ENCODE results near the gene SORCS1.

Gene SORCS1

DNA sequence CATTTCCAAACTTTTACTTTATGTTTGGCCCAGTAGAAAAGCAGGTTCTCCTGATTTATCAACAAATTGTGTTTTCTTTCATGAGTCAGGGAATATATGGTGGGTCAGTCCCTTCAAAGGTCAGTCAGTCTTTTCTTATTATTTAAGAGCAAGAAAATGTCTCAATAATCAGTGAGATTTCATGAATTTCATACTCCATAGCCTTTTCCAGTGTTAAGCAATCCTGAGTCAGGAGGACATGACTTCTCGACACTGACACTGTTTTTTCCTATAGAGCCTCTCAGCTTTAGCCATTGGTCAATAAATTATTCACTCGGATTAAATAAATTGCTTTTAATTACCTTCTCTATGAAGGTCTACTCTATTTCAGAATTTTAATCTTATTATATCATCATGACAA lies 334.5 kb downstream of the SORCS1 start:
- no peak for DNase-seq (ENCODE audit: low read depth)

DNA sequence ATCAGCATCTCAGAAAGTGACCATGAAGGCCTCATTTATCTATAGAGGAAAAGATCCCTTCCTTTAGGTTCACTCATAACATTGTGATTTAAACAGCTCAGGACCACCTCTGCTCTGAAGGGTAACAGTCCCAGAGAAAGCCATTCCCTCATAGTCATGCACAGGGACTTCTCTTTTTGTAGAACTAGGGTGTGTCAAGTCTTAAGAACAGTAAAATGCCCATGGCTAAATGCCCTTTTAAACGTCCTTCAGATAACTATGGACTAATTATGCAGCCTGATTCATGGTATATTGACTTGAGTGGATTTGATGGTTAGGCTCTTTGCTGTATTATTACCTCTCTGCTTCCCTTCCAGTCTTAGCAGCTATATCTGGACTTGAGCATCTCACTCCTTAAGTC lies 337.8 kb downstream of the SORCS1 start:
- DNase-seq (ENCODE audit: low read depth): no peak
- no peak overlapping the region for H3K4me3 ChIP-seq (ENCODE audit: low read length)
- TF ChIP-seq, protein P1, sequence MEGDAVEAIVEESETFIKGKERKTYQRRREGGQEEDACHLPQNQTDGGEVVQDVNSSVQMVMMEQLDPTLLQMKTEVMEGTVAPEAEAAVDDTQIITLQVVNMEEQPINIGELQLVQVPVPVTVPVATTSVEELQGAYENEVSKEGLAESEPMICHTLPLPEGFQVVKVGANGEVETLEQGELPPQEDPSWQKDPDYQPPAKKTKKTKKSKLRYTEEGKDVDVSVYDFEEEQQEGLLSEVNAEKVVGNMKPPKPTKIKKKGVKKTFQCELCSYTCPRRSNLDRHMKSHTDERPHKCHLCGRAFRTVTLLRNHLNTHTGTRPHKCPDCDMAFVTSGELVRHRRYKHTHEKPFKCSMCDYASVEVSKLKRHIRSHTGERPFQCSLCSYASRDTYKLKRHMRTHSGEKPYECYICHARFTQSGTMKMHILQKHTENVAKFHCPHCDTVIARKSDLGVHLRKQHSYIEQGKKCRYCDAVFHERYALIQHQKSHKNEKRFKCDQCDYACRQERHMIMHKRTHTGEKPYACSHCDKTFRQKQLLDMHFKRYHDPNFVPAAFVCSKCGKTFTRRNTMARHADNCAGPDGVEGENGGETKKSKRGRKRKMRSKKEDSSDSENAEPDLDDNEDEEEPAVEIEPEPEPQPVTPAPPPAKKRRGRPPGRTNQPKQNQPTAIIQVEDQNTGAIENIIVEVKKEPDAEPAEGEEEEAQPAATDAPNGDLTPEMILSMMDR (conservative IDR thresholded peaks at IDR 0.05; ENCODE audit: low read depth, low read length): no peak

More for the DNA sequence above, 334.5 kb downstream of the SORCS1 start:
- H3K4me3 ChIP-seq (ENCODE audit: low read length): no peak overlapping the region
- TF ChIP-seq, protein P1 (conservative IDR thresholded peaks at IDR 0.05; ENCODE audit: low read depth, low read length): no peak

DNA sequence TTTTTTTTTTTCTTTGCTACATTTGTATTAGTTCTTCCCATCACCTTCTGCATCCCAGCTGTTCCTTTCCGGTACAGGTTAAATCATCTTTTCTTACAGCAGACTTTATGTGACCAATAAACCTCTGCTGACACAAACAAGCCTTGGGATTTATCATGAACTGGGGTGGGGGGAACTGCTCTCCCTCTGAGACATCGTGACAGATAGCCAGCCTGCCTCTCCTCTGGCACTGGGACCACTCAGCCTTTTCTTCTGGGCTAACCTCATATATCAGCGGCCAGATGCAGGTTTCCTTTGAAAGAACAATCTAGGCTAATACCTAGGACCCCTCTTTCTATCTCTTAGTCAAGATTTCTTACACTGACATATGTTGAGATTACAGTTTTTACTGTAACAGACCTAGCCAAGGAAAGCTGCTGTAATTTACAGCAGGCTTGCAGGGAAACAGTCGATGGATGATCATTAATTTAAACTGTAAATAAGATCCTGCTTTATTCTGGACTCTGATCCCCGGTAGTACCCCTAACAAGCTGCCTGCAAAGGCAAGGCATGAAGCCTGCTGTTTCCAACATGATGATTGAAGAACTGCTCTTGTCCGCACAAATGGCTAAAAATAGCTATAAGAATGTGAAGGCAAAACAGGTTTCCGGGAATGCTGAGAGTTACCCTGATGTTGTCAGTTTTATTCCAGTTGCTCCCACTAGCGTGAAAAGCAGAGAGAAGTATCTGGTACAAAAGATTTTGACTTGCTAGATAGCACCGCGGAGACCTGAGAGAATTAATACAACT lies 338.7 kb downstream of the SORCS1 start:
- H3K4me3 ChIP-seq (ENCODE audit: low read length): no peak overlapping the region
- TF ChIP-seq, protein P1 (conservative IDR thresholded peaks at IDR 0.05; ENCODE audit: low read depth, low read length): no peak
- no peak for DNase-seq (ENCODE audit: low read depth)

DNA sequence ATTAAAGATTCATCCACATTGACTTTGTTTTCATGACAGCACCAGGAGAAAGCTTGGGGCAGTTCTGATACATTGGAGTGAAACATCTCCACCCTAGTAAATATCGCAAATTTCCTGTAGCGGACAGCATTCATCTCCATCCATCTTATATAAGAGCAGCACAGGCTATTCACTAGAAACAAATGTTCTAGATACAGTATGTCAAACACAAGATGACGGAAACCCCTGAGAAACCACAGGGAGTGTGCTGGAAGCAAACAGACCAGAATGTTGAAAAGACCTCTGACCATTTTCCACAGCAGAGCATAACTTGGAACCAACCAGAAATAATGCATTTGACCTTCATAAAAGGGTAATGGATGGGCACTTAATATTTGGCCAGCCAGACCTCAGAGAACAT lies 343.9 kb downstream of the SORCS1 start:
- DNase-seq (ENCODE audit: low read depth): no peak
- TF ChIP-seq, protein P1 (conservative IDR thresholded peaks at IDR 0.05; ENCODE audit: low read depth, low read length): no peak
- H3K4me3 ChIP-seq (ENCODE audit: low read length): no peak overlapping the region

DNA sequence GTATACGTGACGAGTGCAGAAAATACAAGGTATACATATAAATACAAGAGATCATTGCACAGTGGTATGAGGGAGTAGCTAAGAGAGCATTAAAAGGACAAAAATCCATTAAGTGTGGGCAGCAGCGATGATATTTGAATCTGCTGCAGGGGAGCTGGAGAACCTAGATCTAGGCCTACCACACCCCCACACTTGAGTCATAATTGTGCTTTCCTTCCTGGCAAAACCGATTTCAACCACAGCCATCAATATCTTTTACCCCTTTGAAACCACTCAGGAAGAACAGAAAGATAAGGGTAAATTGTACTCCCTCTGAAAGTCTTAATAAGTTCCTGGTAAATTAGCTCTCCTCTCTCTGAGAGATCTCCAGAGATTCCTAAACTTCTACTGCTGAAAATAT lies 345.0 kb downstream of the SORCS1 start:
- H3K4me3 ChIP-seq (ENCODE audit: low read length): no peak overlapping the region
- TF ChIP-seq, protein P1 (conservative IDR thresholded peaks at IDR 0.05; ENCODE audit: low read depth, low read length): no peak
- DNase-seq (ENCODE audit: low read depth): no peak

DNA sequence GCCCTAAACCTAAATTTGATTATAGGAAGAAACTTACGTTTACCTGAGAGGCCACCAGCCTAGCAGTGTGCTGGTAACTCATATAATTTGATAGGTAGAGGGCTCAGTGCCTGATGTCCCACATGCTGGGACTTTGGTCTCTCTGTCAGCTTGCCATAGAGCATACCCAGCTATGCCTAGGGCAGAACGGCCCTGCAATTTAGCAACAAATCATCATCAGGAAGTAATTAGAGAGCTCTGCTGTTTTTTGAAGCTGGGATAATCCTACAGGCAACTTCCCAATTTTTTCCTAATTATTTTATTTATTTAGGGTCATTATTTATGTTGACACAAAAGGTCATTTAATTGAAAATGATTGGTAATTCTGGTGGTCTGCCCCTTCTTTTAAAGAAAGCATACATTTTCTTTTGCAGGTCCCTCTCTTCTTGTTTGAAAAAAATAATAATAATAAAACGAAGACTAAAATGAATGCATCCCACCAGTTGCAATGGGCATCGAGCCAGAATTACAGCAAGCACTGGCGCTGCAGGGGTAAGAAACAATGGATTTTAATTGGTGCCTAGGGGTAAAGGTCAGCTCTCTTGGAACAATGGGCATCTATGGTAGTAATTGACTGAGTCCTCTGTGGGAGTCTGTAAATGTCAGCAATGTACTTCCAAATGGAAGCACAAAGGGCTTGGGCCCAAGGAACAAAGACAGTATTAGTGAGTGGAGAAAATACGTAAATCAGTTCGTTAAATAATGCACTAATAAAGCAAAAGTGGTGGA lies 348.0 kb downstream of the SORCS1 start:
- no peak for DNase-seq (ENCODE audit: low read depth)
- TF ChIP-seq, protein P1 (conservative IDR thresholded peaks at IDR 0.05; ENCODE audit: low read depth, low read length): no peak
- no peak overlapping the region for H3K4me3 ChIP-seq (ENCODE audit: low read length)

Data from retinal pigment epithelial cell (primary cell).